22Rv1 (cell line): Measurements from ENCODE around the gene TIAM2.

Experiments used
- ZFX ChIP-seq: fragments of 450-650 bp; IDR thresholded peaks from 2 replicates; pipeline ENCODE4 v1.6.1; 2017; ENCODE audit warnings: antibody characterized with exemption, borderline replicate concordance
- TF ChIP-seq, protein P1 (sequence below): fragments of 450-650 bp; IDR thresholded peaks from 2 replicates; pipeline ENCODE4 v1.5.1; 2017; ENCODE audit warnings: mild to moderate bottlenecking

GRCh38 chr6:155301867-155302266 is 306.8 kb downstream of the TIAM2 start:
- TF ChIP-seq, protein P1, sequence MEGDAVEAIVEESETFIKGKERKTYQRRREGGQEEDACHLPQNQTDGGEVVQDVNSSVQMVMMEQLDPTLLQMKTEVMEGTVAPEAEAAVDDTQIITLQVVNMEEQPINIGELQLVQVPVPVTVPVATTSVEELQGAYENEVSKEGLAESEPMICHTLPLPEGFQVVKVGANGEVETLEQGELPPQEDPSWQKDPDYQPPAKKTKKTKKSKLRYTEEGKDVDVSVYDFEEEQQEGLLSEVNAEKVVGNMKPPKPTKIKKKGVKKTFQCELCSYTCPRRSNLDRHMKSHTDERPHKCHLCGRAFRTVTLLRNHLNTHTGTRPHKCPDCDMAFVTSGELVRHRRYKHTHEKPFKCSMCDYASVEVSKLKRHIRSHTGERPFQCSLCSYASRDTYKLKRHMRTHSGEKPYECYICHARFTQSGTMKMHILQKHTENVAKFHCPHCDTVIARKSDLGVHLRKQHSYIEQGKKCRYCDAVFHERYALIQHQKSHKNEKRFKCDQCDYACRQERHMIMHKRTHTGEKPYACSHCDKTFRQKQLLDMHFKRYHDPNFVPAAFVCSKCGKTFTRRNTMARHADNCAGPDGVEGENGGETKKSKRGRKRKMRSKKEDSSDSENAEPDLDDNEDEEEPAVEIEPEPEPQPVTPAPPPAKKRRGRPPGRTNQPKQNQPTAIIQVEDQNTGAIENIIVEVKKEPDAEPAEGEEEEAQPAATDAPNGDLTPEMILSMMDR = no peak
- no peak for TF ChIP-seq ZFX
